HUES64 (cell line): ENCODE measurements around the gene GNS.
A peak's percentile ranks its signal among the peaks of the same experiment; 100 is the strongest.

Experiments used
- H3K27ac ChIP-seq: 2 replicates; pipeline ENCODE4 v1.7.0; 2013; ENCODE audit warnings: low read depth, low read length, inconsistent platforms
- H3K27me3 ChIP-seq: 2 replicates; pipeline ENCODE4 v1.6.1; 2013; ENCODE audit warnings: mild to moderate bottlenecking, low read length; ENCODE audit not compliant: insufficient read depth
- H3K36me3 ChIP-seq: 2 replicates; pipeline ENCODE4 v1.6.1; 2013; ENCODE audit warnings: mild to moderate bottlenecking, low read length; ENCODE audit not compliant: insufficient read depth
- H3K4me1 ChIP-seq: 2 replicates; pipeline ENCODE4 v1.6.1; 2013; ENCODE audit warnings: mild to moderate bottlenecking, low read length, moderate library complexity; ENCODE audit not compliant: insufficient read depth
- H3K4me3 ChIP-seq: 2 replicates; pipeline ENCODE4 v1.5.1; 2013; ENCODE audit warnings: mild to moderate bottlenecking, low read length, moderate library complexity
- H3K9ac ChIP-seq: 2 replicates; pipeline ENCODE4 v1.6.1; 2013; ENCODE audit warnings: mild to moderate bottlenecking, low read depth, low read length
- H3K9me3 ChIP-seq: 2 replicates; pipeline ENCODE4 v1.6.1; 2013; ENCODE audit warnings: low read depth, low read length; ENCODE audit not compliant: insufficient read depth
- WGBS: fragments of 150-250, 120-280 bp; methylation state at CpG from one replicate; pipeline ENCODE4 v1.1.7; 2013; ENCODE audit warnings: missing lambda C conversion rate; 5-methylcytosine and 5-hydroxymethylcytosine counted together

GNS gene

GRCh38 chr12:64794305-64794704 lies 35.1 kb upstream of the GNS start:
- H3K4me1 ChIP-seq, result peaks cover 6% of the 10 kb centered on the region
- 86% methylated on average over 3 of the region's 3 CpGs for WGBS
- no peak overlapping the region for H3K4me3 ChIP-seq
- no peaks in the 10 kb centered on the region for H3K9me3 ChIP-seq
- H3K27me3 ChIP-seq, result no peaks in the 10 kb centered on the region
- H3K36me3 ChIP-seq, result no peaks in the 10 kb centered on the region
- H3K9ac ChIP-seq, result no peak overlapping the region
- no peak overlapping the region for H3K27ac ChIP-seq

DNA sequence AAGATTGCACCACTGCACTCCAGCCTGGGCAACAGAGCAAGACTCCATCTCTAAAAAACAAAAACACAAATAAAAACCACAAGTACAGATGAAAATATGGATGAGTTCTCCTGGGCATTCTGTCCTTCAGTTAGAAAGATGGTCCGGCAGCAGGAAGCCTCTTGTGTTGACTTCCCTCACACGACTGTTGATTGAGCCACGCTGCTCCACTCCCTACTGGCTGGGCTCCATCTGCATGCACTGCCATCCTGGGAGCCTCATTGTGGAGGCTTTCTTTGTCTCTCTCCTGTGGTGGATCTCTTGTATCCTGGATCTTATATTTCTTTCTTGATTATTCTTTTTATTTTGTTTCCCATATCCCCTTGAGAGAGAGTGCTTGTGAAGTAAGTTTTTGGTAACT lies 34.4 kb upstream of the GNS start:
- Histone ChIP-seq H3K9me3 (no peaks in the 10 kb centered on the region), H3K36me3 (no peaks in the 10 kb centered on the region), H3K4me3 (no peak overlapping the region), H3K27me3 (no peaks in the 10 kb centered on the region), H3K9ac (no peak overlapping the region), H3K27ac (no peak overlapping the region), H3K4me1 (peaks cover 6% of the 10 kb centered on the region)
- WGBS, result 81% methylated on average over 3 of the region's 3 CpGs

GRCh38 chr12:64792128-64792527 lies 32.9 kb upstream of the GNS start:
- Histone ChIP-seq H3K36me3 (no peaks in the 10 kb centered on the region), H3K27ac (no peak overlapping the region), H3K4me1 (peaks cover 12% of the 10 kb centered on the region), H3K4me3 (no peak overlapping the region), H3K9me3 (no peaks in the 10 kb centered on the region), H3K27me3 (no peaks in the 10 kb centered on the region), H3K9ac (no peak overlapping the region)
- WGBS, result 100% methylated on average over 1 of the region's 1 CpG

DNA sequence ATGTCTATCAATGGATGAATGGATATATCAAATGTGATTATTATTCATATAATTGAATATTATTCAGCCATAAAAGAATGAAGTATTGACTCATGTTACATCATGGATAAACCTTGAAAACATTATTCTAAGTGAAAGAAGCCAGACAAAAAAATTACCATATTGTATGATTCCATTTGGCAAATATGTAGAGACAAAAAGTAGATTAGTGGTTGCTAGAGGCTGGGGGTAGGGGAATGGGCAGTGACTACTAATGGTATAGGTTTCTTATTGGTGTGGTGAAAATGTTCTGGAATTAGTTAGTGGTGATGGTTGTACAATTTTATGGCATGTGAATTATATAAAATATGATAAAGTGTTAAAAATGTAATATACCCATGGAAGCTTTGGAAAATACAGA lies 31.8 kb upstream of the GNS start:
- H3K36me3 ChIP-seq, result no peaks in the 10 kb centered on the region
- H3K9ac ChIP-seq, result no peak overlapping the region
- no peak overlapping the region for H3K27ac ChIP-seq
- H3K4me1 ChIP-seq, result peaks cover 11% of the 10 kb centered on the region
- H3K27me3 ChIP-seq, result no peaks in the 10 kb centered on the region
- H3K9me3 ChIP-seq, result no peaks in the 10 kb centered on the region
- no peak overlapping the region for H3K4me3 ChIP-seq

- H3K4me1 ChIP-seq, result peaks cover 6% of the 10 kb centered on the region; the same call in 1 of the 2 replicates
- no peak overlapping the region for H3K4me3 ChIP-seq
- 71% methylated on average over 1 of the region's 1 CpG for WGBS
- H3K36me3 ChIP-seq, result no peaks in the 10 kb centered on the region
- H3K27me3 ChIP-seq, result no peaks in the 10 kb centered on the region
- H3K27ac ChIP-seq, result no peak overlapping the region
- H3K9me3 ChIP-seq, result no peaks in the 10 kb centered on the region
- no peak overlapping the region for H3K9ac ChIP-seq
Measured at GRCh38 chr12:64790166-64790565, 31.0 kb upstream of the GNS start.

DNA sequence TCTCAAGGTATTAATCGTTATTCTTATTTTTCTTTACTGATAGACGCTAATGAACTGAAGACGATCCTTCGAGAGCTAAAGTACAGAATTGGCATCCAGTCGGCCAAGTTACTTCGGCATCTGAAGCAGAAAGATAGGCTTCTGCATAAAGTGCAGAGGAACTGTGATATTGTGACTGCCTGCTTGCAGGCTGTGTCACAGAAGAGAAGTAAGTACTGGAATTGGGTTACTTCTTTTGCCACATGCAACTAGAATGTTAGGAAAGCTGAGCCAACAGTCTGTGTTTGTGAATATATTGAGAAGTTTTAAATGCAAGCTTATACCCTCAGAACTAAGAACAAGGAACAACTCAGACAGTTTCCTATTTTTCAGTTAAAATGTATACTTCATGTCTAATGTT lies 26.6 kb upstream of the GNS start:
- peaks cover 36% of the 10 kb centered on the region for H3K27me3 ChIP-seq
- H3K4me1 ChIP-seq, result peaks cover 16% of the 10 kb centered on the region
- H3K9ac ChIP-seq, result no peak overlapping the region
- H3K9me3 ChIP-seq, result no peaks in the 10 kb centered on the region
- H3K4me3 ChIP-seq, result no peak overlapping the region
- WGBS, result 95% methylated on average over 6 of the region's 6 CpGs
- H3K36me3 ChIP-seq, result no peaks in the 10 kb centered on the region
- no peak overlapping the region for H3K27ac ChIP-seq

DNA sequence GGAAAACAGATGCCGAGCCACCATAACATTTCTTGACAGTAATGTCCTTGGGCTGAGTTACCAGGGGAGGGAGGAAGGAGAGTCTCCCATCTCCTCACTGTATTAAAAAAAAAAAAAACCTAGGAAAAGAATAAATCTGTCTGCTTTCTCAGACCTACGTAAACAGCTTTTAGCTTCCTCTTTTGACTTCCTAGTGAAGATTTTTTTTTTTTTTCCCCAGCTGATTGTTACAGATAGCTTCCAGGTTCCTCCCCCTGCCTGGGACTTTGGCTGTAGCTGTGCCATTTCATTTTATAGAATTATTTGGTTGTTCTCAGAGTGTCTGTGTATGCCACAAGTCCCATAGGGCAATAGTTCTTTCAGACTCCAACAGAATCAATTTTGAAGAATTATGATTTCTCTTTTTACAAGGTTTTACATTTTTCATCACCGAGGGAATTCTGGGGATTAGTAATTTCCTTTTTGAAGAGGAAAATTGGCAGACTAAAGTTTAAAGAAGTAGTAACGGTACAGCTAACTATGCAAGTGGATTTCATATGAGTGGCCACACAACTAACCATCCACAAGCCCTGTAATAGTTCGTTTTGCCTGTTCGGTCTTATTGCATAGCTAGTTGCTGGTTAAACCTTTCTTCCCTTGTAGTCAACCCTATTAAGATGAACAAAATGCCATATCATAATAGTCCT lies 23.1 kb upstream of the GNS start:
- Histone ChIP-seq H3K9ac (no peak overlapping the region), H3K27ac (no peak overlapping the region), H3K4me3 (peak overlapping the region; percentile 54; the same call in 1 of the 2 replicates), H3K4me1 (peaks cover 10% of the 10 kb centered on the region; the same call in 1 of the 2 replicates), H3K9me3 (no peaks in the 10 kb centered on the region), H3K27me3 (peaks cover 63% of the 10 kb centered on the region), H3K36me3 (no peaks in the 10 kb centered on the region)
- 94% methylated on average over 5 of the region's 6 CpGs for WGBS

GRCh38 chr12:64781280-64782190 lies 22.3 kb upstream of the GNS start:
- WGBS, result 13% methylated on average over 38 of the region's 39 CpGs
- peaks cover 63% of the 10 kb centered on the region for H3K27me3 ChIP-seq

DNA sequence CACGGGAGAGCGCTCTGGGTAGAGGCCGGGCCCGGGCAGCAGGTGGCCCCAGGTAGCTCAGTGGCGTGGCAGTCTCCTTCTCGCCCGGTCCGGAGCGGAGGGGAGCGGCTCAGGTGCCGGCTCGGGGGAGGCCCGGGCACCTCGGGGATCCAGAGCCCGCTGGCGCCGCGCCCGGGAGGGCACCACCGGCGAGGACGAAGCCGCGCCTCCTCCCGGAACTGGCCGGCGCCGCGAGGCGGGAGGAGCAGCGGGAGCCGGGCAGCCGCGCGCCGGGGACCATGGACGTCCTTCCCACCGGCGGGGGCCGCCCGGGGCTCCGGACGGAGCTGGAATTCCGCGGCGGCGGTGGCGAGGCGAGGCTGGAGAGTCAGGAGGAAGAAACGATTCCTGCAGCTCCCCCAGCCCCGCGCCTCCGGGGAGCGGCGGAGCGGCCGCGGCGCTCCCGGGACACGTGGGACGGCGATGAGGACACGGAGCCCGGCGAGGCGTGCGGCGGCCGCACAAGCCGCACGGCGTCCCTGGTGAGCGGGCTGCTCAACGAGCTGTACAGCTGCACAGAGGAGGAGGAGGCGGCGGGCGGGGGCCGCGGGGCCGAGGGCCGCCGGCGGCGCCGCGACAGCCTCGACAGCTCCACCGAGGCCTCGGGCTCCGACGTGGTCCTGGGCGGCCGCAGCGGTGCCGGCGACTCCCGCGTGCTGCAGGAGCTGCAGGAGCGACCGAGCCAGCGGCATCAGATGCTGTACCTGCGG lies 21.5 kb upstream of the GNS start:
- H3K36me3 ChIP-seq, result no peaks in the 10 kb centered on the region
- peaks cover 63% of the 10 kb centered on the region for H3K27me3 ChIP-seq
- peak overlapping the region; percentile 54 for H3K4me3 ChIP-seq
- H3K9ac ChIP-seq, result peak overlapping the region; percentile 40
- H3K27ac ChIP-seq, result no peak overlapping the region
- under 1% methylated on average over 103 of the region's 103 CpGs for WGBS
- peaks cover 10% of the 10 kb centered on the region; the same call in 1 of the 2 replicates for H3K4me1 ChIP-seq
- no peaks in the 10 kb centered on the region for H3K9me3 ChIP-seq

More at GRCh38 chr12:64781280-64782190, 22.3 kb upstream of the GNS start:
- H3K4me1 ChIP-seq, result peaks cover 10% of the 10 kb centered on the region; the same call in 1 of the 2 replicates
- no peaks in the 10 kb centered on the region for H3K9me3 ChIP-seq
- no peaks in the 10 kb centered on the region for H3K36me3 ChIP-seq
- no peak overlapping the region for H3K27ac ChIP-seq
- H3K9ac ChIP-seq, result peak overlapping the region; percentile 40
- H3K4me3 ChIP-seq, result peak overlapping the region; percentile 54

DNA sequence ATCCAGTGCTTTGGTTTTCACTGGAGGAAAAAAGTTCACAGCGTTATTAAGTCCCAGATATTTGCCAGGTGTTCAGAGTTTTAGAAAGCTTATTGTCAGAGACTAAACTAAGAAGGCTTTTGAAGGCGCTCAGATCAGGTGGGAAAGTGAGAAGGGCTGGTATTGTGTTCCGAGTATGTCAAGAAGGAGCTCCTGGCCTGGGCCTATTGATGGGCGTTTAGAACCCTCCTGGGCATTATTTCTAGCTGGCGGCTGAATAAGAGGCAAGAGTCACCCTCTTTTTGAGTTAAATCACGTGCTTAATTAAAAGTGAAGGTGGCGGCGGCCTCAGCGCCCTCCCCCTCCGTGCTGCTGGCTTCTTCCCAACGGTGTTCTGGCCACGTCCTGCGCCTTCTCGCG lies 20.9 kb upstream of the GNS start:
- H3K4me3 ChIP-seq, result peak overlapping the region; percentile 54
- WGBS, result 14% methylated on average over 15 of the region's 15 CpGs

More for the DNA sequence above, 20.9 kb upstream of the GNS start:
- H3K27ac ChIP-seq, result no peak overlapping the region
- H3K9ac ChIP-seq, result peak overlapping the region; percentile 40; the same call in 1 of the 2 replicates
- H3K27me3 ChIP-seq, result peaks cover 63% of the 10 kb centered on the region
- H3K4me1 ChIP-seq, result peaks cover 10% of the 10 kb centered on the region; the same call in 1 of the 2 replicates
- H3K9me3 ChIP-seq, result no peaks in the 10 kb centered on the region
- no peaks in the 10 kb centered on the region for H3K36me3 ChIP-seq
